ENCODE results near the gene CENPC.

DNA sequence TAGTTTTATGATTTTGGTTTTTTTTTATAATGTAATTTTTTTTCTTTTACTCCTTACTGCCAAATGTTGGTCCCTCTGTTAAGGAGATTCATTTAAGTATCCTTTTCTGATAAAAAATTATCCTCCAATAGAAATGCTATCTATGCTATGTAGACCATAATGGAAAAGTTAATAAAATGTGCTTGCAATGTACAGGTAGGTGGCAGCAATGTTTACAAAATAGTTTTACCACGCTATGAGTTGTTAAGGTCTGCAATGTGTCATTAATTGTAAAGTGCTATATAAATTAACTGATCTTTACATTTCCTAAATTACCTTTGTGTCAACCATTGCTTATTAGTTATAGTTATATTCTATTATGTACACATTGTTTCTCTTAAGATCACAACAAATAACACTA is 3.8 kb upstream of the CENPC start:
- TF ChIP-seq, protein P1, sequence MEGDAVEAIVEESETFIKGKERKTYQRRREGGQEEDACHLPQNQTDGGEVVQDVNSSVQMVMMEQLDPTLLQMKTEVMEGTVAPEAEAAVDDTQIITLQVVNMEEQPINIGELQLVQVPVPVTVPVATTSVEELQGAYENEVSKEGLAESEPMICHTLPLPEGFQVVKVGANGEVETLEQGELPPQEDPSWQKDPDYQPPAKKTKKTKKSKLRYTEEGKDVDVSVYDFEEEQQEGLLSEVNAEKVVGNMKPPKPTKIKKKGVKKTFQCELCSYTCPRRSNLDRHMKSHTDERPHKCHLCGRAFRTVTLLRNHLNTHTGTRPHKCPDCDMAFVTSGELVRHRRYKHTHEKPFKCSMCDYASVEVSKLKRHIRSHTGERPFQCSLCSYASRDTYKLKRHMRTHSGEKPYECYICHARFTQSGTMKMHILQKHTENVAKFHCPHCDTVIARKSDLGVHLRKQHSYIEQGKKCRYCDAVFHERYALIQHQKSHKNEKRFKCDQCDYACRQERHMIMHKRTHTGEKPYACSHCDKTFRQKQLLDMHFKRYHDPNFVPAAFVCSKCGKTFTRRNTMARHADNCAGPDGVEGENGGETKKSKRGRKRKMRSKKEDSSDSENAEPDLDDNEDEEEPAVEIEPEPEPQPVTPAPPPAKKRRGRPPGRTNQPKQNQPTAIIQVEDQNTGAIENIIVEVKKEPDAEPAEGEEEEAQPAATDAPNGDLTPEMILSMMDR (IDR thresholded peaks at IDR 0.05; ENCODE audit: low read depth, low read length), result no peak
- no peak for TF ChIP-seq POLR2A (IDR thresholded peaks at IDR 0.05; ENCODE audit: extremely low read depth, insufficient read length)

Measured in NB4 (cell line).